Measurements from ENCODE around the gene ULBP2. TPM values are rescaled to one million over a fixed set of nuclear protein-coding genes. Genes with fewer than 3 reads are reported as not detected.
"Not testable (repeated sequence)": the region's sequence is repeated elsewhere in the genome, so short reads cannot be mapped to it uniquely, and the experiment has no call there.

ULBP2 gene
- total RNA-seq, 1 experiment from 2014 or later = not detected

DNA sequence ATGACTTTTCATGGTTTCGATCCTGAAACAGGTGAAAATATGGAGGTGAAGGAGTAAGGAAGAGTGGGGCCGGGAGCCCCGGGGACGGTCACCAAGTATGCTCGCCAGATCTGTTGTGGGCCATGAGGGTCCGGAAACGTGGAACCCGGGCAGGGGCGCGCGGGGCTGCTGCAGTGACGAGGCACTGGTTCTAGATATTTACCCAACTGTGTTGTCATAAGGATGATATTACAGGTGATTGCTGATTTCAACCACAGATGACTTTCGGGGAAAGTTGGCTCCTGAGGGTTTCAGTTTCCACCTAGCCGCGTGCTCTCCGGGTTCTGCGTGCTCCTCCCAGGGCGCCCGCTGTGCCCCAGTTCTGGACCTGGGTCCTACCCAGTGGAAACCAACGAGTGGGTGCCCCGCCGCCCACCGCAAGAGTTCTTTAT, 31.1 kb upstream of the ULBP2 start:
- peaks cover 52% of the 10 kb centered on the region for H3K27me3 Mint-ChIP-seq (ENCODE audit: low read depth)
- Histone ChIP-seq H4K8ac (replicated peaks; ENCODE audit: insufficient read length, low read depth, low read length) (no peak overlapping the region), H4K5ac (ENCODE audit: insufficient read length, low read depth, low read length) (no peak overlapping the region), H3K18ac (ENCODE audit: insufficient read length, low read depth, low read length) (no peak overlapping the region), H3K9me3 (ENCODE audit: control insufficient read depth, low read depth, low read length) (no peaks in the 10 kb centered on the region), H3K4me1 (ENCODE audit: insufficient read depth, low read length) (no peaks in the 10 kb centered on the region), H3K4me2 (ENCODE audit: insufficient read depth, insufficient read length, low read length) (no peak overlapping the region), H3K79me1 (ENCODE audit: insufficient read depth, low read depth, low read length, poor library complexity, severe bottlenecking) (no peaks in the 10 kb centered on the region), H3T11ph (ENCODE audit: low read length) (no peak overlapping the region), H2AK5ac (ENCODE audit: insufficient read length, low read length) (no peak overlapping the region), H4K20me1 (ENCODE audit: control insufficient read depth, insufficient read depth, insufficient read length) (peaks cover 2% of the 10 kb centered on the region), H2BK20ac (ENCODE audit: low read depth, low read length, poor library complexity, severe bottlenecking) (no peak overlapping the region), H2AFZ (ENCODE audit: low read length) (no peak overlapping the region), H3K23me2 (ENCODE audit: insufficient read length, low read depth, low read length, poor library complexity, severe bottlenecking) (no peaks in the 10 kb centered on the region), H3K27ac (ENCODE audit: insufficient read length, low read depth, low read length) (no peak overlapping the region), H2BK5ac (ENCODE audit: insufficient read length, low read length) (no peak overlapping the region), H2BK12ac (ENCODE audit: insufficient read length, low read depth, low read length) (no peak overlapping the region), H3K9ac (ENCODE audit: extremely low read depth, insufficient read length, low read length) (no peak overlapping the region), H3K23ac (ENCODE audit: insufficient read length, low read depth, low read length) (no peak overlapping the region), H3K56ac (ENCODE audit: insufficient read length, low read depth, low read length) (no peak overlapping the region), H3K27me3 (ENCODE audit: insufficient read depth, low read length) (no peaks in the 10 kb centered on the region), H3K14ac (ENCODE audit: insufficient read depth, low read length) (no peak overlapping the region), H3K79me2 (ENCODE audit: insufficient read depth, low read length) (no peaks in the 10 kb centered on the region), H3K4ac (ENCODE audit: low read depth, low read length) (no peak overlapping the region), H2BK15ac (ENCODE audit: low read depth, low read length) (no peak overlapping the region), H4K91ac (ENCODE audit: insufficient read length, low read depth, low read length) (no peak overlapping the region), H2BK120ac (ENCODE audit: low read depth, low read length, poor library complexity, severe bottlenecking) (no peak overlapping the region)
- no peak for TF ChIP-seq CTCF (conservative IDR thresholded peaks at IDR 0.05)
- no peak overlapping the region for H3K4me3 Mint-ChIP-seq
- no peaks in the 10 kb centered on the region for H3K4me1 Mint-ChIP-seq
- DNase-seq = no peak
- no CpG with 5 or more reads among the region's 23 CpGs for WGBS (ENCODE audit: extremely low coverage, insufficient read length, low lambda C conversion rate)
- H3K36me3 Mint-ChIP-seq (ENCODE audit: insufficient read depth in 1 of 3, low read depth in 3 of 3) = peaks cover 3 to 7% (median 5%) of the 10 kb centered on the region in 3 experiments; a peak in 5 of 7 replicates
- peaks cover 31 to 40% of the 10 kb centered on the region in 2 experiments for H3K9me3 Mint-ChIP-seq
- no peak overlapping the region for H3K27ac Mint-ChIP-seq

DNA sequence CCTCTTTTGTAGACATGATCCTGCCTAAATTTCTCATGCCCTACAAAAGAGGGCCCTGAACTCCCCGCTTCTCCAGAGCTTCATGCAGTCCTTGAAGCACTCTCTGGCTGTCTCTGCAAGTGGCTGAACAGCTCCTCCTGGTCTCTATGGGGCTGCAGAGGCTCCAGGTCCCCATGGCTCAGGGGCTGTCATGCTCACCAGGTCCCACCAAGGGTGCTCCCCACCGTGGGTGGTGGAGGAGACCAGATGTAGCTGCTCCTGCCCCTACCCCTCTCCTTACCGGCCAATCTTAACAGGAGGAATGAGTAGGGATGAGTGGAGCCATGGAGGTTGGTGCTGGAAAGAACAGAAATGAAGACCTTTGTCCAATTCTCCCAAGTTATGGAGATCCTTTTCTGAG, 29.1 kb upstream of the ULBP2 start:
- H2AK5ac ChIP-seq (ENCODE audit: insufficient read length, low read length); H3K23me2 ChIP-seq (ENCODE audit: insufficient read length, low read depth, low read length, poor library complexity, severe bottlenecking); H3K18ac ChIP-seq (ENCODE audit: insufficient read length, low read depth, low read length); H3K27ac Mint-ChIP-seq; H3K56ac ChIP-seq (ENCODE audit: insufficient read length, low read depth, low read length); H3K4me2 ChIP-seq (ENCODE audit: insufficient read depth, insufficient read length, low read length); H3K4me3 Mint-ChIP-seq; H3K9me3 ChIP-seq (ENCODE audit: control insufficient read depth, low read depth, low read length); H2BK12ac ChIP-seq (ENCODE audit: insufficient read length, low read depth, low read length); H2AFZ ChIP-seq (ENCODE audit: low read length); H4K91ac ChIP-seq (ENCODE audit: insufficient read length, low read depth, low read length); H3K4me1 ChIP-seq (ENCODE audit: insufficient read depth, low read length); H3K14ac ChIP-seq (ENCODE audit: insufficient read depth, low read length); H3K4me1 Mint-ChIP-seq; H3K79me1 ChIP-seq (ENCODE audit: insufficient read depth, low read depth, low read length, poor library complexity, severe bottlenecking); H2BK120ac ChIP-seq (ENCODE audit: low read depth, low read length, poor library complexity, severe bottlenecking); H3K27me3 ChIP-seq (ENCODE audit: insufficient read depth, low read length); H3K27ac ChIP-seq (ENCODE audit: insufficient read length, low read depth, low read length); H3K4ac ChIP-seq (ENCODE audit: low read depth, low read length); H4K20me1 ChIP-seq (ENCODE audit: control insufficient read depth, insufficient read depth, insufficient read length); H3K36me3 Mint-ChIP-seq (ENCODE audit: insufficient read depth in 1 of 3, low read depth in 3 of 3); DNase-seq; H3K79me2 ChIP-seq (ENCODE audit: insufficient read depth, low read length); H2BK15ac ChIP-seq (ENCODE audit: low read depth, low read length); H4K8ac ChIP-seq (replicated peaks; ENCODE audit: insufficient read length, low read depth, low read length); H4K5ac ChIP-seq (ENCODE audit: insufficient read length, low read depth, low read length); H2BK20ac ChIP-seq (ENCODE audit: low read depth, low read length, poor library complexity, severe bottlenecking); H2BK5ac ChIP-seq (ENCODE audit: insufficient read length, low read length); H3K9ac ChIP-seq (ENCODE audit: extremely low read depth, insufficient read length, low read length); H3T11ph ChIP-seq (ENCODE audit: low read length); H3K23ac ChIP-seq (ENCODE audit: insufficient read length, low read depth, low read length): not testable (repeated sequence)
- WGBS (ENCODE audit: extremely low coverage, insufficient read length, low lambda C conversion rate) = no CpG with 5 or more reads among the region's 3 CpGs
- peaks cover 26 to 28% of the 10 kb centered on the region in 2 experiments for H3K9me3 Mint-ChIP-seq
- peaks cover 51% of the 10 kb centered on the region for H3K27me3 Mint-ChIP-seq (ENCODE audit: low read depth)

Measured in H9 (cell line).